ENCODE results near the gene GPR183.

GRCh38 chr13:99308471-99309087 lies 1.4 kb upstream of the GPR183 start:
- TF ChIP-seq CTCF (IDR thresholded peaks at IDR 0.05) (no peak), ZFX (IDR thresholded peaks at IDR 0.05; ENCODE audit: borderline replicate concordance) (no peak)
